ENCODE measurements around the gene RUNX3.

Gene RUNX3

DNA sequence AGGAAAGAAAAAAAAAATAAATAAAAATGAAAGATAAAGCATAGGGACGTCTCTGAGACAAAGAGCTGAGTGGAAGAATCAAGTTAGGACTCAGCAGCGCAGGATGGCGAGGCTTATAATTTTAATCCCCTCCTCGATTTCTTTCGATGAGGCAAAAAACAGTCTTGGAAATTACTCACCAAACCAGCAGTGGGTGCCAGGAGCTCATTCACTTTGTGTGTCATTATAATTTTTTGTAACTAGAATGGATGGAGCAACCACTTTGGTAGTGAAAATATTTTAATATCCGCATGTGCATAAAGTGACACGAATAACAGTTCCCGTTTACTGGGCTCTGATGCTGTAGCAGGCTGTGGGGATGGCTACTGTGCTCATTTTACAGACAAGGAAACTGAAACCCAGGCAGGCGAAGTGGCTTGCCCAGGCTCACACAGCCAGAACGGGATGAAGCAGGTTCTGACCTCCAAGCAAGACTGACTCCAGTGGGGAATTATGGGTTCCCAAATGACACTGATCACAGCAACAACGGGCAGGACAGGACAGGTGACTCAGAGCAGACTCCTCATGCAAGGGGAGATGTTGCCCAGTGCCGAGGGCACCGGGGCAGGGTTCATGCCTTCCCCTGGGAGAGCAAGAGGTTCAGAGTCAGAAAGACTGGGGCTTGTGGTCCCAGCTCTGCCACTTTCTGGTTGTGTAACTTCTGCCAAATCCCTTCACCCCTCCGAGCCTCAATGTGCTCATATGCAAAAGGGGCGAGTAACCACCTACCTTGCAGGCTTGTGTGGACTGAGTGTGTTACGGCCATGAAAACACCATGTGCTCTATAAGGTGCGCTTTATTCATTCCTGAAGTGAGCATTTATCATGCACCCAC lies 63.6 kb downstream of the RUNX3 start:
- no peak for DNase-seq (ENCODE audit: low read depth in 3 of 3, low spot score in 1 of 3)

DNA sequence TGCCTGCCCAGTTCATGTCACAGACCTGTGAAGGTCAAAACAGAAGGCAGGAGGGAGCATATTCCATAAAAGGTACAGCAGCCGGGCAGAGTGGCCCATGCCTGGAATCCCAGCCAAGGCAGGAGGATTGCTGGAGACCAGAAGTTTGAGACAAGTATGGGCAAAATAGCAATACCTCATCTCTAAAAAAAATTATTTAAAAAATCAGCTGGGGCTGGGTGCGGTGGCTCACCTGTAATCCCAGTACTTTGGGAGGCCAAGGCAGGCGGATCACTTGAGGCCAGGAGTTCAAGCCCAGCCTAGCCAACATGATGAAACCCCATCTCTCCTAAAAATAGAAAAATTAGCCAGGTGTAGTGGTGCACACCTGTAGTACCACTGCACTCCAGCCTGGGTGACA lies 64.5 kb downstream of the RUNX3 start:
- DNase-seq (ENCODE audit: low read depth in 3 of 3, low spot score in 1 of 3) = no peak

DNA sequence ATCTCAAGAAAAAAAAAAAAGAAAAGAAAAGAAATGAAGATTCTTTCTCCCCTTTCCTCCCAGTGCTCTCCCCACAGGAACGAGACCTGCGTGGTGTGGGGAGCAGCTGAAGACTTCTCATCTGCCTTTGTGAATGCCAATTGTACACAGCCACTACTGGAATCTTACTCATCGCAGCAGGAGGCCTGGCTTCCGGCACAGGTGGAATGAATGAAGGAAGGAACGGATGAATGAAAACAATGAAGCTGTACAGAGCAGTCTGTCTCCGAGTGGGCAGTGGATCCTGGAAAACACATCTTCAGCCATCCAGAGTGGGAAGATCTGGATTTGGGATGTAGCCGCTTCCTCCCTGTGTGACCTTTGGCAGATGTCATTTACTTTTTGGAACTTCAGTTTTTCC lies 64.9 kb downstream of the RUNX3 start:
- DNase-seq (ENCODE audit: low read depth in 3 of 3, low spot score in 1 of 3) = no peak

DNA sequence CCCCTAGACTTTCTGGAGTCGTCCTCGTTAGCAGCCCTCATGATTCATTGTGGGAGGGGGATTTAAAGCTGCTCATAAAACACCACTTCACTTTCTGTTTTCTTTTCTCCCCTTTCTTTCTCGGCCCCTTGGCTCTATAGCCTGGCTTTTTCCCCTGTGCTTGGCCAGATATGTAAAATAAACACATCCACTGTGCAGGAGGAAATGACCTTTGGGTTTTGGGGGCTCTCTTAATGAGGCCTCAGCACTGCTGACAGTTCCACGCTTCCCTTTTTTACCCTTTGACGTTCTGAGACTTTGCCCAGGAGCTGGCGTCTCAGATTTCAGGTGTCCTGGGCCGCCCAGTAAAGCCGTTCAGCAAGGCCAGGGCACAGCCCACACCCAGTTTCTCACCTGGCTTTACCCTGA lies 65.7 kb downstream of the RUNX3 start:
- DNase-seq (ENCODE audit: low read depth in 3 of 3, low spot score in 1 of 3) = no peak

DNA sequence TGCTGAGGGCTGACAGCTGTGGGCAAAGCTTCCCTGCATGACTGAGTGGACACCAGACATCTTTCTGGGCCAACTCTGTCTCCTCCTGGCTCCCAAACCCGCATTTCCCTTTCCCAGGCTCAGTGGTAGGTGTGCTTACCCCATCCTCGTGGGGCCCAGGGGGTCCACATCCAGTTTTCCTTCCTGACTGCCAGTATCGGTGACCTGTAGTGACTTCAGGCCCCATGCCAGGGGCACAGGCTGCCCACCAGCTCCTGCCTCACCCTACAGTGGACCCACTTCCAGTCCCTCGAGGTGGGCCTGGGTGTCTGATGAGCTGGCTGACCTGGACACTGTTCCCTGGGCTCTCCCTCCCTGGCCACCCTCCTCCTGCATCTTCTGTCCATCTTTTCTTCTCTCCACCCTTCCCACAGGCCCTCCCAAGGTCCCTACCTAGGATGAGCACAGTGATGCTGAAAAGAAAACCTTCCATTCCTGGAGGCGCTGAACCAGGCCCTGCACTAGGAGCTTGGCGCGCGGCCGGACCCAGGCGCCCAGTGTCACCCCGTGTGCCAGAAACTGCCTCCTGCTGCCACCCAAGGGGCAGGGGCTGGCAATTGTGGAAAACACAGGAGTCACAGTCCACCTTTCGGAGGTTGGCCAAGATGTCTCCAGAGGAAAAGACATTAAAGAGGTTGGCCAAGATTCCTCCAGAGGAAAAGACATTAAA lies 67.1 kb downstream of the RUNX3 start:
- DNase-seq (ENCODE audit: low read depth in 3 of 3, low spot score in 1 of 3) = no peak

DNA sequence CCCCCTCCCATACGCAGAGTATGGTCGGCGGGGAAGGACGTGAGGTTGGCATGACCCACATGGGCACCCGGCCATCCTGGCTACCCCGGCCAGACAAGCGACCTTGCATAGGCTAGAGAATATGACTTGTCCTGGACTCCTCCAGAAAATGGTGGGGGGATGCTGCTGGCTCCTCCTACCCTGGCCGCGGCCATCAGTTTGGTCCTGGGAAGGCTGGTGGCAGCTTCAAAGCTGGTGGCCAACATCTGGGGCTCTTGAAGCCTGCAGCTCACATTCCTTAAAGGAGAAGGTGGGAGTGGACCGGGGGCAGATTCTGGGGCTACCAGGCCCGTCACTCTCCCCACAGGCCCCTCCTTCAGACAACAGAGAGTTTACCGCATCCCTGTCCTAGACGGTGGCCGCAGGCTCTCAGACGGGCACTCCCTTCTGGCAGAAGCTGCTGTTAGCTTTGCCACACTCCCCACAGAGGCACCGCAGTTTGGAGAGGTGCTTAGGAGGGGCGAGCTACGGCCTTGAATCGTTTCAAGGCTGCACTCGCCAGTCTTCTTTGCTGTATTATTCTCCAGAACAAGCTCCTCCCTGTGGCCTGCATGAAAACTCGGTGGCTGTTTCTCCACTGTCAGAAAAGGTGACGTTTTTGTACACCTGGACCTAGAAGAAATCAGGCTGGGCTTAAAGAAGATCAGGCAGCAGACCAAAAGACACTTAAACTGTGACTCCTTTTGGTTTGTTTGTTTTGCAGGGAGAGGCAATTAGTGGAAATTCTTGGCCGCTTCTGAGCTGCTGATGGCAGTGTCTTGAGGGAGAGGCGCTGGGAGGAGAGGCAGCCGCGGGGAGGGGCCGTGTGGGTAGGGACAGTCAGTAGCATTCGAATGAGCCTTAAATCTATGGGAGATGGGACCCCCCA lies 68.0 kb downstream of the RUNX3 start:
- DNase-seq (ENCODE audit: low read depth in 3 of 3, low spot score in 1 of 3) = no peak

DNA sequence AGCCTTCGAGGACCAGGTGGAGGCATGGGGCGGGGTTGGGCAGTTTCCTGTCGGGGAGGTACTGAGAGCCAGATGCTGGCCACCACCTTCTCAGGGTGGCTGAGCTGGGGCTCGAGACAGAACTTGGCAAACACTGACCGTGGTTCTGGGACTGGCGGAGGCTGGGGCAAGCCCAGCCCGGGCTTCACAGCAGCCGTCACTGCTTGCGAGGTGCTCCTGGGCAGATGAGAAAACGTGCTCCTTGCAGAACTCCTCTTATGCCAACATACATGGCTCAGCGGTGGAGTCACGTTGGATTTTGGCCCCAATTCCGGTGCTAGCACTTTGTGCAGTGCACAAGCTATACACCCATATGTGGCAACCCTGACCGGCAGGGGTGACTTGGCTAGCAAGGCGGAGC lies 69.2 kb downstream of the RUNX3 start:
- no peak for DNase-seq (ENCODE audit: low read depth in 3 of 3, low spot score in 1 of 3)

DNA sequence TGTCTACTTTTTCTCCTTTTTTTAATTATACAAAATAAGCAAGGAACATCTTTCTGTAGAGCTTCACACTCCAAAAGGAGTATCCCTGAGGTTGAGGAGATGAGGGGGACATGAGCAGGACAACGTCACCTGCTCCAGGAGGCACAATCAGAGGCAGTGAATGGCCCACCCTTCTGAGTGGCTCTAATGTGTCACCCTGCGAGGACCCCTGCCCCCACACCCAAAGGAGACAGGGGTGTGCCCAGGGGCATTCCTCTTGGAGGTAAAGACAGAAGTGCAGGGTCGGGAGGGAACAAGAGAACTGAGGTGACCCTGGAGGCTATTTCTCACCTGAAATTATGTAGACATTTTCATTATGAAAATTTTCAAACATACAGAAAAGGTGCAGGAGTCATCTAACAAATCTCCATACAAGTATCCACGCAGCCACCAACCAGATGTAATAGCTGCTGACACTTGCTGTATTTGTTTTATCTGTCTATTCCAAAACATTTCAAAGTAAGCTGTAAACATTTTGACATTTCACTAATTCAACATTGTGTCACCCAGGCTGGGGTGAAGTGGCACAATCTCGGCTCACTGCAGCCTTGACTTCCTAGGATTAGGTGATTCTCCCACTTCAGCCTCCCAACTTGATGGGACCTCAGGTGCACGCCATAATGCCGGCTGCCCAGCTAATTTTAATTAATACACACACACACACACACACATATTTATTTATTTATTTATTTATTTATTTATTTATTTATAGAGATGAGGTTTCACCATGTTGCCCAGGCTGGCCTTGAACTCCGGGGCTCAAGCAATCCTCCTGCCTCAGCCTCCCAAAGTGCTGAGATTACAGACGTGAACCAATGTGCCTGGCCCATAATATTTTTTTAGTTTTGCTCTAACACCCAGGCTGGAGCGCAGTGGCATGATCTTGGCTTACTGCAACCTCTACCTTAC lies 70.7 kb downstream of the RUNX3 start:
- no peak for DNase-seq (ENCODE audit: low read depth in 3 of 3, low spot score in 1 of 3)

DNA sequence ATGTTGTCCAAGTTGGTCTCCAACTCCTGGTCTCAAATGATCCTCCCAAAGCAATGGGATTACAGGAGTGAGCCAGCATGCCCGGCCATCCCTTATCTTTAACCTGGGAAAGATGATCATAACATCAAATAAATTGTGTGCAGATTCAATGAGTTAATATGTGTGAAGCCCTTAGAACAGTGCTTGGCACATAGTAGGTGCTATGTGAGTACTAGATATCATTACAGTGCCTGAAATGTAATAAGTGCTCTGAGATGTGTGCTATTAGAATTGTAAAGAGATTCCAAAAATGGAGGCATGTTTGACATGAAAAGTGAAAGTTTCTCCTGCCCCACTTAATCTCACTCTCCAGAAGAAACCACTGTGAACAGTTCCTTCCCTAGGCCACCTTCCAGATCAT lies 71.8 kb downstream of the RUNX3 start:
- no peak for DNase-seq (ENCODE audit: low read depth in 3 of 3, low spot score in 1 of 3)

DNA sequence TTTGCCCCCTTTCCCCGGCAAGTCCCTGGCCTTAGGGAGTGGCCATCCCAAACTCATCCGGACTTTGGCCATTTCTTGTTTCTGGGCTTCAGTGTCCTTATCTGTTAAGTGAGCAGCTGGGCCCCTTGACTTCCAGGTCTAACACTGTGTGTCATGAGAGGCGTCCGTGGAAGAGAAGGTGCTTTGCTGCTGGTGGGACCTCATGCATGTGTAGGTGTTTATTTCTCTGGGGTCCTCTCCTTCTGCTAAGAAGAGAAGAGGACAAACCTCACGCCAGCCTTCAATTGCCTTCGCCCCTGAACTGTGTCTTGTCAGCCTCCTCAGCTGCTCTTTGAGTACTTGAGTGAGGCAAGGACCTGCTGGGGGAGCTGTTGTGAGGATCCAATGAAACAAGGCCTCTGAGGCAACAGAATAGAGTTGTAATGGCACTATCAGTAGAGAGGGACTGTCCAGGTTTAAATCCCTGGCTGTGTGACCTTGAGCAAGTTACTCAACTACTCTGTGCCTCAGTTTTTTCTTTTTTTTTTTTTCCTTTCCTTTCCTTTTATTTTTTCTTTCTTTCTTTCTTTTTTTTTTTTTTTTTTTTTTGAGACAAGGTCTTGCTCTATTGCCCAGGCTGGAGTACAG lies 72.5 kb downstream of the RUNX3 start:
- no peak for DNase-seq (ENCODE audit: low read depth in 3 of 3, low spot score in 1 of 3)

DNA sequence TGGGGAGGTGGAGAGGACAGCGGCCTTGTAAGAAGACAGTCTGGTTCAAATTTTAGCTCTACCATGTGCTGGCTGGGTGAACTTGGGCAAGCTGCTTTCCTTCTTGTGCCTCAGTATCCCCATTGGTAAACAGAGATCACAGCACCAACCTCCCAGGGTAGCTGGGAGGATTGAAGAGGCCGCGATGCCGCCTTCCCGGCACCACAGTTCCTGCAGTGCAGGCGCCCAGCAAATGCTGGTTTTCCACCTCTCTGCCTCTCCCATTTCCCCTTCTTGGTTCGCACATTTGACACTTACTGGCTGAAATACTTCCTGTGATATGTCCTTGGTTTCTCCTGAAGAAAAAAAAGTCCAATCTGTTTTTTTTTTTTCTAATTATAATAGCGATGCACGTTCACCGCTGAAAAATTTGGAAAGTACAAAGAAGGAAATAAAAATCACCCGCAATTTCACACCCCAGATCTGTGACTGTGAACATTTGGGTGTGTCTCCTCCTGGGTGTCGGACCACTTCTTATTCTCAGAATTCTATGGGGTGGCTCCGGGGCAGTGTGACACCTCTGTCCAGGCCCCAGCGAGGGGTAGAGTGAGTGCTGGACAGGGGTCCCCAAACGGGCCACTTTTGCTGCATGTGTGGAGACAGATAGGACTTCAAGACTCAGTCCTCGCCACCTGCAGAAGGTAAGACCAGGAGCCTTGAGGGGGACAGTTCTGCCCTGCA lies 73.1 kb downstream of the RUNX3 start:
- DNase-seq (ENCODE audit: low read depth in 3 of 3, low spot score in 1 of 3) = no peak

DNA sequence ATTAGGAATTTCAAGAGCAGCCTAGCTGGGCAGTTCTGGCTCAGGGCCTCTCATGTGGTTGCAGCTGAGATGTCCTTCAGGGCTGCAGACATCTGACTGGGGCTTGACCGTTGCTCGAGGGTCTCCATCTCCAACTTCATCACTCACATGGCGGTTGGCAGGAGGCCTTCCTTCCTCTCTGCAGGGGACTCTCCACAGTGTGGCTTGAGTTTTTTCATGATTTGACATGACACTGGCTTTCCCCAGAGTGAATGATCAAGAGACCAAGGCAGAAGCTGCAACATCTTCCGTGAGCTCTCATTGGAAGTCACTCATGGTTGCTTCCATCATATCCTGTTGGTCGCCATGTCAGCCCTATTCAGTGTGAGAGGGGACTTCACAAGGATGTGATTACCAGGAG lies 74.6 kb downstream of the RUNX3 start:
- no peak for DNase-seq (ENCODE audit: low read depth in 3 of 3, low spot score in 1 of 3)

DNA sequence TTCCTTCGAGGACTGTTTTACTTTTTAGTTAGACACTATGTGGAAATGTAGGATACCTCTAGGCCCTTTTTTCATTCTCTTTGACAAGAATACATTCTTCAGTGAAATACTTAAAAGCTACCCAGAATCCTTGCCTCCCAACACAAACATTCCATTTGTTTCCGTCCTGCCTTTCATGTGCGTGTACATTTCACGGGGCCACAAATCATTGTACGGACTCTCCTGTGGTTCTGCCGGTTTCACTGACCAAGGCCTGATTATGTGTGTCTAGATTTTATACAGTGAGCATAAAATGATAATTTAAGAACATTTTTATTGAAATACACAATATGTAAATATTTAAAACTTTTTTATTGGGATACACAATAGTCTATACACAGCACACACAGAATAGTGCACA lies 76.4 kb downstream of the RUNX3 start:
- DNase-seq (ENCODE audit: low read depth in 3 of 3, low spot score in 1 of 3) = no peak

DNA sequence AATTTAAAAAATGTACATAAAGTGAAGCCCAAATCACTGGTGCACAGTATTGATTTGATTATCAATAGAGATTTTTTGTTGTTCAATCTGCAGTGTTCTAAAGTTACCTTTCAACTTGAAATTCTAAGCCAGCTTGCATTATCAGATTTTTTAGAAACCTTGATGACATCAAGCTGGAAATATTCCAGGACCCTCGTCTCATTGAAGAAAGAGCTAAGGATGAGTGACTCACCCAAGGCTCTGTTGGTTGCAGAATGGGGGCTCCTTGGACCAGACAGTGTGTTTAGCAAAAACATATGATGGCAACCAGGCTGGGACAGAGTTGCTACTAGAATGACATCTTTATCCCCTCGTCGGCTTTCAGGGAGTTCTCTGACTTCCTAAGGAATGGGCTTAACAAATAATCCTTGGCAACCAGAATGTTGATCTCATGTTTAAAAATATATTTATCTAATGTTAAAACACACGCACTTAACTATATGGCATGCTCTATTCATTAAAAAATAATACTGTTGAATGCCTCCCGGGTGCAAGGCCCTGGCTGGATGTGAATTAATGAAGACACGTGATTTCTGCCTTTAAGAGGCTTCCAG lies 79.7 kb downstream of the RUNX3 start:
- no peak for DNase-seq (ENCODE audit: low read depth in 3 of 3, low spot score in 1 of 3)

DNA sequence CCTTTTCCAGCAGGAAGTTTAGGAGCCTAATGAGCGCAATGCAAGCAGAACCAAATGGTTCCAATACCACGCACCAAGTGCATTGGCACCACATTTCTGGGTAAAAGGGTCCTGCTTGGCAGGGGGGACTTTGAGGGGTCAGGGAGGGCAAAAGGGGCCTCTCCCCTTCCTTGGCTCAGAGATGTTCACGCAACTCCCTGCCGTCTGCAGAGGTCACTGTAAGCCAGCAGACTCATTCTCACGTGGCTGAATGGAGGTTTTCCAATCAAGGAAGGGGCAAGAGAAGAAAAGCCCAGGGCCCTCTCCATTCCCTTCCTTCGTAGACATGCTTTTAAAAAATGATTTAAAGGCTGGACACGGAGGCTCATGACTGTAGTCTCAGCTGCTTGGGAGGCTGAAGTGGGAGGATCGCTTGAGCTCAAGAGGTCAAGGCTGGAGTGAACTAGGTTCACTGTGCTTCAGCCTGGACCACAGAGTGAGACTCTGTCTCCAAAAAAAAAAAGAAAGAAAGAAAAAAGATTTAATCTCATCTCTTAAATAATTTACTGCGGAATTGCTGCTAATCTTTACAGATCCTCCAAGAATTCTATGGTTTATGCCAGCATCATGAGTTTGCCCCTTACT lies 80.3 kb downstream of the RUNX3 start:
- DNase-seq (ENCODE audit: low read depth in 3 of 3, low spot score in 1 of 3) = no peak
